HG02623 (cell line): ENCODE measurements around the gene C9orf50.
"Not testable (repeated sequence)": the region's sequence is repeated elsewhere in the genome, so short reads cannot be mapped to it uniquely, and the experiment has no call there.

Experiments used
- ATAC-seq: cut with Tn5 transposase; IDR thresholded peaks from one replicate; pipeline ENCODE4 v1.9.1; 2021; ENCODE audit warnings: moderate library complexity; ENCODE audit not compliant: unreplicated experiment

C9orf50 gene

GRCh38 chr9:129595903-129596540, 24.9 kb downstream of the C9orf50 start:
- ATAC-seq, result no peak

- no peak for ATAC-seq
These were observed 25.6 kb downstream of the C9orf50 start for GRCh38 chr9:129595311-129595741.

- ATAC-seq, result no peak
These were observed 26.3 kb downstream of the C9orf50 start for GRCh38 chr9:129594632-129595031.

GRCh38 chr9:129592790-129593189, 28.1 kb downstream of the C9orf50 start:
- ATAC-seq, result not testable (repeated sequence)

GRCh38 chr9:129591916-129592315, 29.0 kb downstream of the C9orf50 start:
- no peak for ATAC-seq

GRCh38 chr9:129590466-129590865, 30.4 kb downstream of the C9orf50 start:
- ATAC-seq, result no peak

GRCh38 chr9:129587487-129588262, 33.2 kb downstream of the C9orf50 start:
- no peak for ATAC-seq

GRCh38 chr9:129586685-129587084, 34.2 kb downstream of the C9orf50 start:
- no peak for ATAC-seq

GRCh38 chr9:129586245-129586644, 34.7 kb downstream of the C9orf50 start:
- no peak for ATAC-seq

GRCh38 chr9:129585352-129585751, 35.5 kb downstream of the C9orf50 start:
- no peak for ATAC-seq

GRCh38 chr9:129584136-129584535, 36.8 kb downstream of the C9orf50 start:
- no peak for ATAC-seq

GRCh38 chr9:129583308-129584038, 37.4 kb downstream of the C9orf50 start:
- ATAC-seq, result no peak

- ATAC-seq, result no peak
These were observed 38.0 kb downstream of the C9orf50 start for GRCh38 chr9:129582855-129583254.

GRCh38 chr9:129581505-129582189, 39.3 kb downstream of the C9orf50 start:
- no peak for ATAC-seq

GRCh38 chr9:129580211-129580915, 40.5 kb downstream of the C9orf50 start:
- no peak for ATAC-seq

GRCh38 chr9:129579294-129579693, 41.6 kb downstream of the C9orf50 start:
- no peak for ATAC-seq

- ATAC-seq, result no peak
These were observed 44.1 kb downstream of the C9orf50 start for GRCh38 chr9:129576546-129577543.

- ATAC-seq, result no peak
These were observed 45.1 kb downstream of the C9orf50 start for GRCh38 chr9:129575818-129576217.

- ATAC-seq, result no peak
These were observed 45.9 kb downstream of the C9orf50 start for GRCh38 chr9:129574911-129575585.
